Mucosa of stomach (tissue), 1 donor: ENCODE data around the gene PRM2.
"Not testable (repeated sequence)": the region's sequence is repeated elsewhere in the genome, so short reads cannot be mapped to it uniquely, and the experiment has no call there.

Source experiments
- H3K27me3 ChIP-seq: one replicate; pipeline ENCODE4 v1.7.0; 2013; ENCODE audit warnings: mild to moderate bottlenecking, low read length; ENCODE audit not compliant: control insufficient read depth, insufficient read depth
- H3K36me3 ChIP-seq: one replicate; pipeline ENCODE4 v1.7.0; 2013; ENCODE audit warnings: low read length; ENCODE audit not compliant: control insufficient read depth, insufficient read depth
- H3K4me1 ChIP-seq: one replicate; pipeline ENCODE4 v1.7.0; 2013; ENCODE audit warnings: mild to moderate bottlenecking, low read length; ENCODE audit not compliant: control insufficient read depth, insufficient read depth
- H3K4me3 ChIP-seq: one replicate; pipeline ENCODE4 v1.7.0; 2013; ENCODE audit warnings: low read length
- H3K9ac ChIP-seq: one replicate; pipeline ENCODE4 v1.7.0; 2013; ENCODE audit warnings: mild to moderate bottlenecking, low read length, moderate library complexity
- H3K9me3 ChIP-seq: one replicate; pipeline ENCODE4 v1.7.0; 2013; ENCODE audit warnings: mild to moderate bottlenecking, low read length, moderate library complexity; ENCODE audit not compliant: control insufficient read depth
- donor health status: Pancreatic carcinoma.

The PRM2 gene

GRCh38 chr16:11291091-11291703, 14.9 kb upstream of the PRM2 start:
- H3K36me3 ChIP-seq = no peaks in the 10 kb centered on the region
- no peak overlapping the region for H3K9ac ChIP-seq
- no peaks in the 10 kb centered on the region for H3K9me3 ChIP-seq
- H3K4me3 ChIP-seq = no peak overlapping the region
- no peaks in the 10 kb centered on the region for H3K4me1 ChIP-seq
- no peaks in the 10 kb centered on the region for H3K27me3 ChIP-seq

- Histone ChIP-seq H3K9me3 (no peaks in the 10 kb centered on the region), H3K4me1 (no peaks in the 10 kb centered on the region), H3K27me3 (no peaks in the 10 kb centered on the region), H3K36me3 (no peaks in the 10 kb centered on the region), H3K4me3 (no peak overlapping the region), H3K9ac (no peak overlapping the region)
These were observed 14.0 kb upstream of the PRM2 start for GRCh38 chr16:11290102-11290893.

GRCh38 chr16:11289696-11290095, 13.4 kb upstream of the PRM2 start:
- not testable (repeated sequence) for H3K27me3 ChIP-seq, H3K4me1 ChIP-seq, H3K36me3 ChIP-seq, H3K9ac ChIP-seq, H3K4me3 ChIP-seq, H3K9me3 ChIP-seq

GRCh38 chr16:11289202-11289601, 12.9 kb upstream of the PRM2 start:
- Histone ChIP-seq H3K9ac (no peak overlapping the region), H3K4me3 (no peak overlapping the region), H3K27me3 (no peaks in the 10 kb centered on the region), H3K9me3 (no peaks in the 10 kb centered on the region), H3K36me3 (no peaks in the 10 kb centered on the region), H3K4me1 (no peaks in the 10 kb centered on the region)

GRCh38 chr16:11285842-11286241, 9.6 kb upstream of the PRM2 start:
- Histone ChIP-seq H3K9ac (no peak overlapping the region), H3K36me3 (no peaks in the 10 kb centered on the region), H3K4me3 (no peak overlapping the region), H3K4me1 (peaks cover 4% of the 10 kb centered on the region), H3K9me3 (no peaks in the 10 kb centered on the region), H3K27me3 (no peaks in the 10 kb centered on the region)

GRCh38 chr16:11283820-11284248, 7.6 kb upstream of the PRM2 start:
- H3K27me3 ChIP-seq = no peaks in the 10 kb centered on the region
- H3K9me3 ChIP-seq = no peaks in the 10 kb centered on the region
- H3K4me3 ChIP-seq = no peak overlapping the region
- no peak overlapping the region for H3K9ac ChIP-seq
- H3K4me1 ChIP-seq = peaks cover 16% of the 10 kb centered on the region
- no peaks in the 10 kb centered on the region for H3K36me3 ChIP-seq

- H3K9ac ChIP-seq = no peak within 1 kb of the TSS
- H3K27me3 ChIP-seq = no peaks in the 10 kb centered on the region
- peaks cover 16% of the 10 kb centered on the region for H3K4me1 ChIP-seq
- no peaks in the 10 kb centered on the region for H3K9me3 ChIP-seq
- no peak within 1 kb of the TSS for H3K4me3 ChIP-seq
- no peaks in the 10 kb centered on the region for H3K36me3 ChIP-seq
These were observed 4.6 kb upstream of the PRM2 start, which contains the start of gene PRM1 for GRCh38 chr16:11280616-11281522. TSS of gene PRM1 (minus strand) at chr16:11281330. CDS start at chr16:11281238, 92 bp downstream.

- H3K9ac ChIP-seq = no peak overlapping the region
- no peak overlapping the region for H3K4me3 ChIP-seq
- H3K27me3 ChIP-seq = no peaks in the 10 kb centered on the region
- peaks cover 16% of the 10 kb centered on the region for H3K4me1 ChIP-seq
- no peaks in the 10 kb centered on the region for H3K9me3 ChIP-seq
- H3K36me3 ChIP-seq = no peaks in the 10 kb centered on the region
These were observed 2.7 kb upstream of the PRM2 start for GRCh38 chr16:11278681-11279628.

- Histone ChIP-seq H3K27me3 (no peaks in the 10 kb centered on the region), H3K4me3 (no peak overlapping the region), H3K4me1 (peaks cover 16% of the 10 kb centered on the region), H3K9ac (no peak overlapping the region), H3K9me3 (no peaks in the 10 kb centered on the region), H3K36me3 (no peaks in the 10 kb centered on the region)
These were observed 1.5 kb upstream of the PRM2 start for GRCh38 chr16:11277607-11278337.

- H3K4me3 ChIP-seq = no peak overlapping the region
- peaks cover 16% of the 10 kb centered on the region for H3K4me1 ChIP-seq
These were observed 765 bp upstream of the PRM2 start for GRCh38 chr16:11276896-11277593.

More at GRCh38 chr16:11276896-11277593, 765 bp upstream of the PRM2 start:
- Histone ChIP-seq H3K9me3 (no peaks in the 10 kb centered on the region), H3K27me3 (no peaks in the 10 kb centered on the region), H3K9ac (no peak overlapping the region), H3K36me3 (no peaks in the 10 kb centered on the region)
